B cell (primary cell): ENCODE measurements around the gene SH2D4B.

Experiments used
- EZH2 ChIP-seq: IDR thresholded peaks from 2 replicates; pipeline ENCODE4 v1.6.1; 2012; ENCODE audit warnings: borderline replicate concordance, low read depth, mild to moderate bottlenecking, moderate library complexity, low read length; ENCODE audit not compliant: insufficient read depth, poor library complexity, severe bottlenecking
- TF ChIP-seq, protein P1 (sequence below): fragments of 200-600 bp; IDR thresholded peaks from one replicate; pipeline ENCODE4 v1.8.0; 2022; ENCODE audit warnings: antibody characterized with exemption, mild to moderate bottlenecking

DNA sequence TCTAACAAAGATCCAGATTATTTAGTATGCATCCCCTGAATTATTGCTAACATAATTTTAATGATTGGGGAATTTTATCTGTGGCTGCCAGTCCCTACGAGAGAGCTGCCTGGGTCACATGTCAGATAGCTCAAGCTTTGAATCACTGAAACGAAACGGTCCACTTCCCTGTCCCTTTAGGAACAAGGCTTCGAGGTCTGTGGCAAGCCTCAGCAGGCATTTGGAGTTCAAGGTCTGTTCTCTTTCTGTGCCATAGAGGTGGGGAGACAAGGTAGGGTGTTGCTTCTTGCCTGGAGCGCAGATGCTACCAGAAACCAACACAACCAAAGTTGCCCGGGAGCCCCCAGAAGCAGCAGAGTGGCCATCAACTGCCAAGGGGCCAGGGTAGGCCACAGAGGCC lies 13.9 kb upstream of the SH2D4B start:
- TF ChIP-seq, protein P1, sequence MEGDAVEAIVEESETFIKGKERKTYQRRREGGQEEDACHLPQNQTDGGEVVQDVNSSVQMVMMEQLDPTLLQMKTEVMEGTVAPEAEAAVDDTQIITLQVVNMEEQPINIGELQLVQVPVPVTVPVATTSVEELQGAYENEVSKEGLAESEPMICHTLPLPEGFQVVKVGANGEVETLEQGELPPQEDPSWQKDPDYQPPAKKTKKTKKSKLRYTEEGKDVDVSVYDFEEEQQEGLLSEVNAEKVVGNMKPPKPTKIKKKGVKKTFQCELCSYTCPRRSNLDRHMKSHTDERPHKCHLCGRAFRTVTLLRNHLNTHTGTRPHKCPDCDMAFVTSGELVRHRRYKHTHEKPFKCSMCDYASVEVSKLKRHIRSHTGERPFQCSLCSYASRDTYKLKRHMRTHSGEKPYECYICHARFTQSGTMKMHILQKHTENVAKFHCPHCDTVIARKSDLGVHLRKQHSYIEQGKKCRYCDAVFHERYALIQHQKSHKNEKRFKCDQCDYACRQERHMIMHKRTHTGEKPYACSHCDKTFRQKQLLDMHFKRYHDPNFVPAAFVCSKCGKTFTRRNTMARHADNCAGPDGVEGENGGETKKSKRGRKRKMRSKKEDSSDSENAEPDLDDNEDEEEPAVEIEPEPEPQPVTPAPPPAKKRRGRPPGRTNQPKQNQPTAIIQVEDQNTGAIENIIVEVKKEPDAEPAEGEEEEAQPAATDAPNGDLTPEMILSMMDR: no peak
- no peak for TF ChIP-seq EZH2
